ENCODE measurements around the gene TRIM2.

- TF ChIP-seq CTCF (IDR thresholded peaks at IDR 0.05; ENCODE audit: insufficient read depth, low read depth, low read length) (no peak), EZH2 (IDR thresholded peaks at IDR 0.05; ENCODE audit: insufficient read depth, low read length) (no peak)
These were observed 63.6 kb downstream of the TRIM2 start for GRCh38 chr4:153267890-153268289.

Measured in astrocyte (in vitro differentiated cells and primary cell).